CD14-positive monocyte (primary cell): ENCODE measurements around the gene KDM4F. TPM values are rescaled to one million over a fixed set of nuclear protein-coding genes. Genes with fewer than 3 reads are reported as not detected.

Experiments used
- DNase-seq, 3 donors: peaks; one replicate each; pipeline ENCODE4 v3.0.0-alpha.2; 2011 to 2022
- H2AFZ ChIP-seq: 2 replicates; pipeline ENCODE4 v1.6.0; 2012; ENCODE audit warnings: mild to moderate bottlenecking, low read depth, low read length, inconsistent platforms; ENCODE audit not compliant: insufficient read depth, poor library complexity, severe bottlenecking
- H3K27ac ChIP-seq, 2 donors: 1 replicate in 1 of 2; 2 replicates in 1 of 2; pipeline ENCODE4 v1.5.1; 2012 to 2013; ENCODE audit warnings: low read length in 2 of 2, control low read depth in 1 of 2, inconsistent platforms in 1 of 2, low read depth in 1 of 2, mild to moderate bottlenecking in 1 of 2
- H3K27me3 ChIP-seq, 2 donors: one replicate each; pipeline versions ENCODE4 v1.6.0 to v1.6.1; 2011 to 2013; ENCODE audit warnings: low read length in 2 of 2; ENCODE audit not compliant: control insufficient read depth in 2 of 2, insufficient read depth in 2 of 2
- H3K36me3 ChIP-seq, 2 donors: replicated peaks in 1 of 2; 1 replicate in 1 of 2; 2 replicates in 1 of 2; pipeline versions ENCODE4 v1.5.1 to v1.6.1; 2012 to 2013; ENCODE audit warnings: low read length in 2 of 2, control low read depth in 1 of 2, inconsistent platforms in 1 of 2, mild to moderate bottlenecking in 1 of 2; ENCODE audit not compliant: insufficient read depth in 2 of 2, control insufficient read depth in 1 of 2
- H3K4me1 ChIP-seq, 2 donors: 1 replicate in 1 of 2; 2 replicates in 1 of 2; pipeline versions ENCODE4 v1.5.1 to v1.6.1; 2012 to 2013; ENCODE audit warnings: low read length in 2 of 2, control low read depth in 1 of 2, inconsistent platforms in 1 of 2, mild to moderate bottlenecking in 1 of 2, moderate library complexity in 1 of 2; ENCODE audit not compliant: insufficient read depth in 2 of 2, control insufficient read depth in 1 of 2
- H3K4me2 ChIP-seq: replicated peaks from 2 replicates; pipeline ENCODE3; 2012; ENCODE audit warnings: low read length, moderate library complexity, mild to moderate bottlenecking; ENCODE audit not compliant: poor library complexity, severe bottlenecking; ENCODE audit errors: extremely low read depth
- H3K4me3 ChIP-seq, 3 experiments: fragments of 200-600 bp in 1 of 3; sonication (generic) in 1 of 3; replicated peaks in 1 of 3; 1 replicate in 2 of 3; 2 replicates in 1 of 3; pipeline ENCODE4 v1.5.1; 2011 to 2013; ENCODE audit warnings: low read length in 3 of 3, mild to moderate bottlenecking in 3 of 3, control low read depth in 2 of 3, low read depth in 2 of 3, inconsistent platforms in 1 of 3, moderate library complexity in 1 of 3
- H3K79me2 ChIP-seq: 2 replicates; pipeline ENCODE4 v1.6.0; 2012; ENCODE audit warnings: mild to moderate bottlenecking, control low read depth, inconsistent platforms, low read length, moderate library complexity; ENCODE audit not compliant: insufficient read depth
- H3K9ac ChIP-seq: 2 replicates; pipeline ENCODE4 v1.6.0; 2017; ENCODE audit warnings: low read length, mild to moderate bottlenecking; ENCODE audit not compliant: insufficient read depth, poor library complexity, severe bottlenecking
- H3K9me3 ChIP-seq, 2 donors: replicated peaks in 1 of 2; 1 replicate in 1 of 2; 2 replicates in 1 of 2; pipeline versions ENCODE4 v1.5.1 to v1.6.1; 2012 to 2013; ENCODE audit warnings: low read length in 2 of 2, control low read depth in 1 of 2; ENCODE audit not compliant: control insufficient read depth in 1 of 2, insufficient read depth in 1 of 2
- H4K20me1 ChIP-seq: 2 replicates; pipeline ENCODE4 v1.6.0; 2012; ENCODE audit warnings: mild to moderate bottlenecking, low read length, control low read depth, moderate library complexity; ENCODE audit not compliant: insufficient read depth
- H3K27ac Mint-ChIP-seq, 7 donors: one replicate each; pipeline ENCODE4 v1.8.0; 2020; ENCODE audit warnings: mild to moderate bottlenecking in 7 of 7, mixed read lengths in 7 of 7, moderate library complexity in 6 of 7, inconsistent platforms in 2 of 7
- H3K27me3 Mint-ChIP-seq, 3 donors: one replicate each; pipeline ENCODE4 v1.8.0; 2021 to 2022; ENCODE audit warnings: low read depth in 3 of 3, mild to moderate bottlenecking in 3 of 3, mixed read lengths in 3 of 3, moderate library complexity in 3 of 3, inconsistent platforms in 1 of 3
- H3K36me3 Mint-ChIP-seq, 2 donors: one replicate each; pipeline ENCODE4 v1.8.0; 2020; ENCODE audit warnings: mixed read lengths in 2 of 2, inconsistent platforms in 1 of 2, mild to moderate bottlenecking in 1 of 2
- H3K4me1 Mint-ChIP-seq: one replicate; pipeline ENCODE4 v1.8.0; 2020; ENCODE audit warnings: mild to moderate bottlenecking, mixed read lengths
- H3K4me3 Mint-ChIP-seq, 2 donors: one replicate each; pipeline ENCODE4 v1.8.0; 2020; ENCODE audit warnings: mild to moderate bottlenecking in 2 of 2, mixed read lengths in 2 of 2, moderate library complexity in 1 of 2
- H3K9me3 Mint-ChIP-seq, 7 donors: one replicate each; pipeline ENCODE4 v1.8.0; 2020 to 2022; ENCODE audit warnings: mixed read lengths in 7 of 7, mild to moderate bottlenecking in 6 of 7, moderate library complexity in 6 of 7, inconsistent platforms in 2 of 7
- WGBS: methylation state at CpG from one replicate; pipeline ENCODE4 v1.1.5; 2013; ENCODE audit warnings: missing lambda C conversion rate; ENCODE audit not compliant: insufficient coverage; 5-methylcytosine and 5-hydroxymethylcytosine counted together
- intact Hi-C, 2 donors: fragments of 100-400 bp; cut with micrococcal nuclease; formaldehyde crosslinking; loops; one replicate each; pipeline versions ENCODE4 v1.15.0 to v1.15.1; 2023
- polyA plus RNA-seq, 3 donors: library from polyadenylated mRNA; depleted of rRNA in 1 of 3; unstranded in 2 of 3; stranded (reverse) in 1 of 3; fragments of 300-500 nt in 2 of 3; fragments of >200 nt in 1 of 3; fragmentation: Illumina TruSeq in 2 of 3; gene quantifications; 1 replicate in 2 of 3; 2 replicates in 1 of 3; pipeline ENCODE4 v1.2.3, GENCODE V29; 2012 to 2021
- TF ChIP-seq, protein P1 (sequence below): fragments of 200-600 bp; IDR thresholded peaks from one replicate; pipeline ENCODE4 v1.8.0; 2022; ENCODE audit warnings: antibody characterized with exemption, mild to moderate bottlenecking

Gene KDM4F
- polyA plus RNA-seq, 3 donors, result not detected

DNA sequence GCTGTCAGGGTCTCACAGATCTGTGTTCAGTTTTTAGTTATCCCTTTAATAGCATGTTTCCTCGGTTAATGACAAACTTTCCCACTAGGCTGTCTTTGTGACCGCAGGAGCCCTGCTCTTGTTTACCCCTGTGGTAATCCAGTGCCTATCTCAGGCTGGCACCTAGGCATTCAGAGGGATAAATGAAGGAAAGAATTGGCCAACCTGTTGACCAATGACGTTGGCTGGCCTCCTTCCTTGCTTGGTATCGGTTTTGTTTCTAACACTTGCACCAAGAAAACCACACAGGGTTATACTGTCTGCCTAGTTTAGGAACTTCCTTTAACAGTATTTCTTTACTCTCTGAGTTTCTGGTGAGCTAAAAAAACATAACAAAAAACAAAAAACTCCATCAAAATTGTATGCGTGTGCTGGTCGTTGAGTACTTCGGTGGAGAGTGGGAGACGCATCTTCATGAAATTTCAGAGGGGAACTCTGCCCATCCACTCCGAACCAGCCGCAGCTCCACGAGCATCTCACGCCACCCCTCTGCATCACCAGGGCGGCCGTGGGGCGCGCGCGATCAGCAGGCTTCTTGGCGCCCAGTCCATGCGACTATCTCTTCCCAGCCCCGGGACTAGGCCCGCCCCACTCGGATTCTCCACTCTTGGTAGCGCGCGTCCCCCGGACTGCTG, 39.9 kb downstream of the KDM4F start:
- peaks cover 0 to 2% (median 0%) of the 10 kb centered on the region in 7 donors for H3K9me3 Mint-ChIP-seq
- peaks cover 7 to 8% of the 10 kb centered on the region in 2 donors for H3K27me3 ChIP-seq
- DNase-seq, result peak; percentile 48 to 59 (median 57)

More for the DNA sequence above, 39.9 kb downstream of the KDM4F start:
- H3K27me3 Mint-ChIP-seq, result peaks cover 15 to 19% (median 17%) of the 10 kb centered on the region in 3 donors
- H3K4me3 Mint-ChIP-seq, result peak overlapping the region; percentile 90 to 95
- 0% methylated on average over 22 of the region's 27 CpGs for WGBS
- Histone ChIP-seq H3K27ac (peak overlapping the region; percentile 47 to 83), H3K9me3 (no peaks in the 10 kb centered on the region), H3K4me3 (peak overlapping the region; percentile 62 to 88 (median 82)), H4K20me1 (no peaks in the 10 kb centered on the region), H3K36me3 (no peaks in the 10 kb centered on the region), H3K4me1 (peaks cover 14 to 23% of the 10 kb centered on the region in 2 donors), H3K9ac (peak overlapping the region; percentile 73), H3K79me2 (no peaks in the 10 kb centered on the region), H2AFZ (peak overlapping the region; percentile 93), H3K4me2 (peak overlapping the region; percentile 95)
- intact Hi-C loops, result loop anchor here (5.0 to 10.0 kb wide), 2 partner anchors 112 to 676 kb away; no protein-coding TSS in a partner anchor
- TF ChIP-seq, protein P1, sequence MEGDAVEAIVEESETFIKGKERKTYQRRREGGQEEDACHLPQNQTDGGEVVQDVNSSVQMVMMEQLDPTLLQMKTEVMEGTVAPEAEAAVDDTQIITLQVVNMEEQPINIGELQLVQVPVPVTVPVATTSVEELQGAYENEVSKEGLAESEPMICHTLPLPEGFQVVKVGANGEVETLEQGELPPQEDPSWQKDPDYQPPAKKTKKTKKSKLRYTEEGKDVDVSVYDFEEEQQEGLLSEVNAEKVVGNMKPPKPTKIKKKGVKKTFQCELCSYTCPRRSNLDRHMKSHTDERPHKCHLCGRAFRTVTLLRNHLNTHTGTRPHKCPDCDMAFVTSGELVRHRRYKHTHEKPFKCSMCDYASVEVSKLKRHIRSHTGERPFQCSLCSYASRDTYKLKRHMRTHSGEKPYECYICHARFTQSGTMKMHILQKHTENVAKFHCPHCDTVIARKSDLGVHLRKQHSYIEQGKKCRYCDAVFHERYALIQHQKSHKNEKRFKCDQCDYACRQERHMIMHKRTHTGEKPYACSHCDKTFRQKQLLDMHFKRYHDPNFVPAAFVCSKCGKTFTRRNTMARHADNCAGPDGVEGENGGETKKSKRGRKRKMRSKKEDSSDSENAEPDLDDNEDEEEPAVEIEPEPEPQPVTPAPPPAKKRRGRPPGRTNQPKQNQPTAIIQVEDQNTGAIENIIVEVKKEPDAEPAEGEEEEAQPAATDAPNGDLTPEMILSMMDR, result no peak
- peaks cover 0 to 12% of the 10 kb centered on the region in 2 donors for H3K36me3 Mint-ChIP-seq
- peaks cover 23% of the 10 kb centered on the region for H3K4me1 Mint-ChIP-seq
- peak overlapping the region; percentile 85 to 94 (median 90) for H3K27ac Mint-ChIP-seq
